Bone marrow (tissue), 2 donors: ENCODE results near the gene INS.

Experiments used
- DNase-seq, 2 donors: peaks; one replicate each; lab custom pipeline; 2025; lab: John Stamatoyannopoulos, UW

Gene INS

DNA sequence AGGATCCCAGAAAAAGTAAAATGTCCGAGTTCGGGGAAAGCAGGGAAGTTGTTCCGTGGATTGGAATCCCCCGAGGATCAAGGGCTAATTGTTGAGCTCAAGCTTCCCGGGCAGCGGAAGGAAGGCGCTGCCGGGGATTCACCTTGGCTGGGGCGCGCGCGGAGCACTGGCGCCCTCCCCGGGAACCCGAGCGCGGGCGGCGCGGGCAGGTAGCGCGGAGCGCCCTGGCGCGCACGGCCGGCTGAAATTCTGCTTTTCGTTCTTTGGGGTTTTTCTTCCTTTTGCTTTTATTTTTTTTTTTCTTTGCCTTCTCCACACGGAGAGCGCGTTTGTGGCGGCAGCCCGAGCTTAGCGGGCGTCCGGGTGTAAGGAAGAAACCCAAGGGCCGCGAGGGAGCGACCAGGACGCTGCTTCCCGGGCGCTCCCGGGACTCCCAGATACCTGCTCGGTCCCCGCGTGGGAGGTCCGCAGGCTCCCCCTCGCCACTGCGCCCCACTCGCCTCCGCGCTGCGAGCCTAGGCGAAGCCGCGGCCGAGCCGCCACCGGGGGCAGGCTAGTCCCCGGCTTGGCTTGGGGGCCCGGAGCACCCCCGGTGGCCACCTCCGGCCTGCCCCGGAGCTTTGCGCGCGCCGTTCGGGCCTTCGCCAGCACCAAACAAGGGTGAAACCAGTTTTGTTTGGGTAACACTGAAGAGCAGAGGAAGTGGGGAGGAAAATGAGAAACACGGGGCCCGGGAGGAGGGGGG is 17.0 kb downstream of the INS start:
- no peak for DNase-seq

DNA sequence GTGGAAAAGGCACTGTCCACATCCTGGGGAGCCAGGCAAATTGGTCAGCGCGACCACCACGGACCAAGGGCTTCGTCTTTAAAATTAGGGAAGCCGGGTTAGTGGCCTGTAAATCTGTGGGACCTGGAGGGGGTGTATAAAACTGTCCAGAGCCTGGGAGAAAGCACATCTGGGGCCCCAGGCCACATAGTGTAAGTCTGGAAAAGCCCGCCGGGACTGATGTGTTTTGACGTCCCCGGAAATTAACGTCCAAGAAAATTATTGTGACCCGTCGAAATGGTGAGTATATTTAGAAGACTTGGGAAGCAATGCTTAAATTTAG is 17.6 kb downstream of the INS start:
- DNase-seq = no peak

DNA sequence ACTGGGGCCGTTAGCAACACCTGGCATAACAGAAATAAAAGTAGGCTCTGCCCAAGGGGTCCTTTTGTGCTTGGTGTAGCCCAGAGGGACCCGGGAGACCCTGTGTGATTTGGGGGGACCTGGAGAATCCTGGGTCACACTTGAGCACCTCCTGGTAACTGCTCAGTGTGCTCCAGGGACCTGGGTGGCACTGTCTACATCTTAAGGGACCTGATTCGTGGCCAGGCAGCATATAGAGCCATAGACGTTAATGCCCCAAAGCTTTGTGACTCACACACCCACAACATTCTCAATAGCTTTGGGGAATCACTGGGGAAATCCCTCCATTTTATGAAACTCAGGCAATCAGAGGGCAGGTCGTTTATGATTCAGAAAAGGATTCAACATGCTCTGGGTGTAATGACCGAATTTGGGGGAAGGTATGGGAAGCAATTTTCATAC is 18.2 kb downstream of the INS start:
- no peak for DNase-seq

DNA sequence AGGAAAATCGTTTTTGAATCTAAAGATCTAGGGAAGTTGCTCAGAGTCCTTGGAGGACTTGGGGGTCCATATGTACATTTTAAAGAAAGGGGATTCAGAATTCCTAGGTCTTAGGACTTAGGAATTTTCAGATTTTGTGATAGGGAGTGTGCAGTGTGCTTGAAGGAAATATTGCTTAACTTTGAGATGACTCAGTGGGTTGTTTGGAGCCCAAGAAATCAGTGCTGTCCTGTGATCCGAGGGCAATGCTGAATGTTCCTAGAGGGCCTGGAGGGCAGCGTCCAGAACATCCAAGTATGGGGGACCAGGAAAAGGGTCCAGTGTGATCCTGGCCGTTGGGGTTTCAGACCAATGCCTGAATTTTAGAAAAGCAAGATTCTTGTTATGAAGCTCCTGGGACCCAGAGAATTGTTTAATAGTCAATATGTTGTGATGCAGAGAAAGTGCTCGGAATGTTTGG is 18.7 kb downstream of the INS start:
- DNase-seq = no peak

DNA sequence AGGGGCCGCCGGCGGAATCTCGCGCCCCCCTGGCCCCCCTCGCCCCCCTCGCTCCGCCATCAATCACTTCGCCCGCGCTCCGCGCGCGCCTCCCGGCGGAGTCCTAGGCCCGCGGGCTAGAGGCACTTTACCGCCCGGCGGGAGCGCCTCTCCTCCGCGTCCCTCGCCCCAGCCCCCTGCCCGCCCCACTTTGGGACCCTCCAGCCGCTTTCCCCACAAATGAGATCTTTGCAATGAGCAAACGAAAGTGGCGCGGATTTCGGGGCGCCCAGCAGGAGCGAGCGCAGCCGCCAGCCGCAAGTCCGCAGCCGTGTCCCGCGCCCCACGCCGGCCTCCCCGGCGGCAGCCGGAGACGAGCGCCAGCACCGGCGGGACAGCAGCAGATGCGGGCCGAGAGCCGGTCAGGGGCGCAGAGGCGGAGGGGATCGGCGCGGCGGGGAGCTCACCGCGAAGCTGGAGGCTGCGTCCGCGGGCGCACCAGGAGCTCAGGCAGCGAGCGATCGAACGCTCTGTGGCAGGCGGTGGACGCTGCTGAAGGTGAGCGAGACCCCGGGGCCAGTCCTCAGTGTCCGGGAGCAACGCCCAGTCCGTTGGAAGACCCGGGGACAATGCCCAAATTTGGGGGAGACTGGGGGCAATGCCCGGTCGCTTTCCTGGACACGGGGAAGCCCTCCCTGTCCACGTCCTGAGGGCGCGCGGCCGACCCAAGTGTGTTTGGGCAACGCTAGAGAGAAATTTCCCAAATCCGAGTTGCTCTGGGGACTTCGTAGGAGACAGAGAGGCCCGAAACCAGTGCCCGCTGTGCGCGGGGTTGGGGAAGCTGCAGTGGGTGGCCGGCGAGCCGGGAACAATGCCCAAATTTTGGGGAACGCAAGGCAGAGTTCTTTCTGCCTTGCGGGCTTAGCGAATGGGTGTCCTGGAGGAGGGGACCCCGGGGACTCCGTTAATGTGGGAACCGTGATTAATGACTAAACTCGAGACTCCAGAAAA is 20.3 kb downstream of the INS start:
- no peak for DNase-seq

DNA sequence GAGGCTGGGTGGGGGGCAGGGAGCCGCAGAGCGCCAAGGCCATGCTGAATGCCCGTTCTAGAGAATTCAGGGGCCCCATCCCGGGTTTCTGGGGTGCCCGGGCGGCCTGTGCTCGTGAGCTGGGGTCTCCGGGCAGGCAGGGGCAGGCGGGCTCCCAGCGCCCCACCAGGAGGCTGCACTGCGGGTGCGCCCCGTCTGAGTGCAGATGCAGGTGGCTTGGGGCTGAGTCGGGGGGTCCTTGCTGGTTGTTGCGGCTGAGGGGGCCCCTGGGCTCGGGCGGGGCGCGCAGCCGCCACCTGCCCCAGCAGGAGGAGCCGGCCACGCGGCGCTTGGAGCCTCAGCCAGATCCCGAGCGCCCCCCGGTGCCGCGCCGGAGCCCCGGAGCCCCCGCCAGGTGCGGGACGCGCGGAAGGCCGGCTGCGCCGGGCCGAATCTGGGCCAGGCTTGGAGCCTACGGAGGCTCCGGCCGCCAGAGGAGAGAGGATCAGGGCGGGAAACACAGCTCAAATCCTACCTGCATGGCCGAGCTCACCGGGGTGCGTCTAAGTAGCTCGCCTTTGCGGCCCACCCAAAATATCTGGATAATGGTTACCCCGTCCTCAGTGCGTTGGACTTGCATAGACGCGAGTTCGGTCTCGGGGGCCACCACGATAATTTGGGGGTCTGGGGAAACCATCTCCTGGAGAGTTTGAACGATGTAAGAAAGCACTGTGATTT is 21.2 kb downstream of the INS start:
- DNase-seq = no peak

DNA sequence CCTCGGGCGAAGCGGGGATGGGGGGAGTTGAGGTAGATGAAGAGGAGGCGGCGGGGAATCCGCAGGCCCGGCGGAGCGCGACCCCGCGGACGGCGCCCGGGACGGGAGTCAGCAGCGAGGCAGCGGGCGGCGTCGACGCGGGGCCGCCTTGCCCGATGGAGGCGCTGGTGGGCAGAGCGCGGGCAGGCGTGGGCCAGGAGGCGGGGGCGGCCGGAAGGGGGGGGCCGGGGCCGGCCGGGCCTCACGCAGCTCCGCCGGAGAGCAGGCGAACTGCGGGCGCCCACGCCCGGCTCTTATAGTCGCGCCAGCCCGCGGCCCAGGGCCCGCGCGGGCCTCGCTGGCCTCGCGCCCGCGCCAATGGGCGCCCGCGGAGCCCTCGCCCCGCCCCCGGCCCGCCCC is 21.9 kb downstream of the INS start, which contains the start of gene IGF2:
Gene IGF2 (minus strand): TSS at position 267 of the 399 bp plus-strand sequence. CDS start 3,866 bp downstream, outside the sequence.
- no peak for DNase-seq

DNA sequence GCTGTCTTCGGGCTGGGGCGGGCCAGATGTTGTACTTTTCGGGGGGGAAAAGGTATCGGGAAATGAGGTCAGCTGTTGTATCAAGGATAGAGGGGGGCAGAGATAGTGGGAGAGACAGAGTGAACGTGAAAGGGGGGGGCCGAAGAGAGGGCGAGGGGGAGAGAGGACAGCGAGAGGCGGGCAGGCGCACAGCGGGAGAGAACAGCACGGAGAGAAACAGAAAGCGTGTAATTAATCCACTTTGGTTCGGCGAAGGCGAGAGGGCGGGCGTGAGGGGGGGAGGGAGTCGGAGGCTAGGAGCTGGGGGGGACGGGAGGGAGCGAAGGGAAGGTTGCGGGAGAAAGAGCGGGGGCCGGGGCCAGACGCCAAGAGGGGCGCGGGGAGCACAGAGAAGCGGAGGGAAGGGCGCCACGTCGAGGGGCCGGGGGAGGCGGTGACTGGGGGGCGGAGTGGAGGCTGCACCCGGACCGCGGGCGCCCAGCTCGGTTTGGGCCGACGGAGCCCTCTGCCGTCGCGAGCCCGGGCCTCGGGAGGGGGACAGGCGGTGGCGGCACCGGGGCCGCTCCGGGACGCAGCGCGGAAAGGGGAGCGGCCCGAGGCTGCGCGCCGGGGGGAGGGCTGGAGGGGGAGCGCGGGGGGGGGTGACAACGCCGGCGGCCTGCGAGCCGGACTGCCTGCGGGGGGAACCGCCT is 22.4 kb downstream of the INS start:
- DNase-seq = no peak

DNA sequence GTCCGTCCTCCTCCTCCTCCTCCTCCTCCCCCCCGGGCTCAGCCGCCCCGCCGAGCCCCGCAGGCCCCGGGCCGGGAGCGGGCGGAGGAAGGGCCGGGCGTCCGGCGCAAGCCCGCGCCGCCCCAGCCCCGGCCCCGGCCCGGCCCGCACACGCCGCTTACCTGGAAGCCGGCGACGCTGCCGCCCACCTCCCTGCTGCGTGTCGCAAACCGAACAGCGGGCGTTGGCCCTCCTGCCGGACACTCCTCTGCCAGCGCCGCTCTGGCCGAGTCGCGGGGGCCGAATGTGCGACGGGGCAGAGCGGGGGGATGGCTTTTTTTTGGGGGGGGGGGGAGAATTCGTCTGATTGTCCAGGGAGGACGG is 23.0 kb downstream of the INS start:
- no peak for DNase-seq

DNA sequence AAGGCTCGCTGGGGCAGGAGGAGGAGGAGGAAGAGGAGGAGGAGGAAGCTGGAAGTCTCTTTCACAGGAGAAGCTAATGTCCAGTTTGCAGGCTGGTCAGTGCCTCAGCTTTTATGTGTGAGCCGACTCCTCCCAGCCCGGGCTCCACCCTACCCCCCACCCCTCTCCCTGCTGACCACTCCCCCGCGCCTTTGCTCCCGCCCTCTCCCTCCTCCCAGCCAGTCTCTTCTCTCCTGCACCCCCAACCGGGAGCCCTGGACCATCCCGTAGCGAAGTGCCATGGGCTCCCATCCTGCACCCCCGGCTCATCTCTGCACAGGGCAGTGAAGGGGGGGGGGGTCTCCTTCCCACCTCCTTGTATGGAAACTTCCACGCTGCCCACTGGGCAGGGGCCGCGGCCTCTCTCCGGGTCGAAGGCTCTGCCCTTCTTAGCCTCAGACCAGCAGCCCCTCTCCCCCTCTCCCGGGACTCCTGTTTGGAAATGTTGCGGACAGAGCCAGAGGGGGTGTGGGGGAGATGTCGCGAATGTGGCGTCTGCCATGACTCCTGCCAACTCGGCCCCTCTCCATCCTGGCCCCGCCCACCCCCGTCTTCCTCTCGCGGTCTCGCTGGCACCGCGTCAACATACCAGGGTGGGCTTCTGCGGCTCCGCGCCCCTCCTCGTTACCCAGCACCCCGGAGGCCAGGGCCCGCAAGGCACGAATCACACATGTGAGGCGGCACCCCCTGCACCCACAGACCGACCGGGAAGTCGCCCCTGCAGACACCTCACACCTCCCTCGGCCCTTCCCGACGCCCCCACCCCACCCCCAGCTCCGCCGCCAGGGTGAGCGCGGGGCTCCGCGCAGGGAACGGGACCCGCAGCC is 23.6 kb downstream of the INS start:
- DNase-seq = no peak

DNA sequence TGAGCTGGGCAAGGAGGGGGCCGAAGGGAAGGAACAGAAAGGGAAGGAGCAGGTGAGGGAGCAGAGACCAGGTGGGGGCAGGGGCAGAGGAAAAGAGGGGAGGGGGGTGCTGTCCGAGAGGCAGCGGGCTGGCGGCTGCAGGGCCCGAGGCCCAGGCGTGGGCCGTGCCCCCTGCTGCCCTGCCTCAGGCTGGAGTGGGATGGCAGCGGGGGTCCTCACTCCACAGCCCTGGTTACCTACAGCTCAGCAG is 24.1 kb downstream of the INS start:
- no peak for DNase-seq

DNA sequence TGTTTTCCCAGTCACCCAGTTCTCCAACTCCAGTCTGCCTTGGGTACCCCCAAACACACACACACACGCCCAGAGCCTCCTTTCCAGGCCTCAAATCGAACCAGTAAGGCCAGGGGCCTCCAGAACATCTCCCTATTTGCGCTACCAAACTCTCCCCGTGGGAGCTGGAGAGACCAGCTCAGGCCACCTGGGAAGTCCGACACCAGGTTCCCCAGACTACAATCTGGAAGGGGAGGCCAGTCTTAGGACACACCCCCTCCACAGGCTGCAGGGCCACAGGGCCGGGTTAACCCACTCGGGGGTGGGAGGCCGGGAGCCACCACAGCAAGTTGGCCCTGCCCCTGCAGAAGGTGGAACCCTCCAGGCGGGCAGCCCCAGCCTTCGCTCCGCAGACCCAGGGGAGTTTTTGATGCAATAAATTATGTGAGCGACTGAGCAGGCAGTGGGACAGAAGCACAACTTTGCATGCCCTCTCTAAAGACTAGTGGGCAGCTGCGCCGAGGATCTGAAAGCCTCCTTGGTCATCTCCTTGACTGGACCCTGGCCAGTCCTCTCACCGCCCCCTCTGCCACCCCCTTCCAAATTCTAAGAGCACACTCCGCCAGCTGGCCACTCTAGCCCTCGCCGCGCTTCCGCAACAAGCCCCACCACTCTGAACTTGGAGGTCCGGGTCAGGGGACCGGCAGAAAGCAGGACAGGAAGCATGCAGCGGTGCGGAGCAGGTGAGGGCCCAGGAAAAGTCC is 24.6 kb downstream of the INS start:
- no peak for DNase-seq

DNA sequence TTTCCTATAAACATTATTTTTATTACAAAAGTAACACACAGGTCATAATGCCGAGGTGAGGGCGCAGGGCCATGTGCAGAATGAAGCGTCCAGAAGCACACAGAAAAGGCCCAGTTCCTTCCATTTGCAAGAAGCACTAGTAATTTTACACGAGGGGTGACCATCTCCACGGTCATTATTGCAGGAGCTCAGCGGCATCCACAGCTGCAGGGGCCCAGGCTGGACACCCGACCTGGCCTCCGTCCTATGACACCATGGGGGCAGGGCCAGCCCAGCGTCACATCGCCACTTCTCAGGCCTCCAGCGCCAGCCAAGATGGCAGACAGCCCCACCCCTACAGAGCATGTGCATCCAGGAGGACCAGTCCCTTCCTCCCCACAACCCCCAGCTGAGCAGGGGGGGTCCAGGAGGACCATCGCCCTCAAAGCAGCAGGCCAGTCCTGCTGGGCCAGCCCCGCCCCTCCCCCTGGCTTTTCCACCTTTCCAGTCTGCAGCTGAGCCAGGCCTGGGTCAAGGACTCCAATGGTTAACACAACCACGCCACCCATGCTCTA is 25.3 kb downstream of the INS start:
- no peak for DNase-seq

DNA sequence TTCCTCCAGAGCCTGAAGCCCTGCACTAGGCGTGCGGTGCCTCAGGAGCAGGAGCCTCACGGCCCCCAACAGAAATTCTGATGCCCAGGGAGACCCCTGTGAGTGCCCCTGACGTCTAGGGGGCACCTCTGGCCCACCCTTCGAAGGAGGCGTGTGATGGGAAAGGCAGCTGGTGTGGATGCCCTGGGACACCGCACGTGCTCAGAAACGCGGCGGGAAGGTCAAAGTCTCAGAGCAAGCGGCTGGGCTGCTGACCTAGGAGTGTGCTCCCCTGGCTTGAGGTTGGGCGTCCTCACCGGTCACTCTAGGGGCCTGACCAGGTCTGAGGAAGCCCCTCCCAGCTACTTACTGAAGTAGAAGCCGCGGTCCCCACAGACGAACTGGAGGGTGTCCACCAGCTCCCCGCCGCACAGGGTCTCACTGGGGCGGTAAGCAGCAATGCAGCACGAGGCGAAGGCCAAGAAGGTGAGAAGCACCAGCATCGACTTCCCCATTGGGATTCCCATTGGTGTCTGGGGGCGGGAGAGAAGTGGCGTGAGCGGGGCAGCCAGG is 25.9 kb downstream of the INS start:
- DNase-seq = no peak

DNA sequence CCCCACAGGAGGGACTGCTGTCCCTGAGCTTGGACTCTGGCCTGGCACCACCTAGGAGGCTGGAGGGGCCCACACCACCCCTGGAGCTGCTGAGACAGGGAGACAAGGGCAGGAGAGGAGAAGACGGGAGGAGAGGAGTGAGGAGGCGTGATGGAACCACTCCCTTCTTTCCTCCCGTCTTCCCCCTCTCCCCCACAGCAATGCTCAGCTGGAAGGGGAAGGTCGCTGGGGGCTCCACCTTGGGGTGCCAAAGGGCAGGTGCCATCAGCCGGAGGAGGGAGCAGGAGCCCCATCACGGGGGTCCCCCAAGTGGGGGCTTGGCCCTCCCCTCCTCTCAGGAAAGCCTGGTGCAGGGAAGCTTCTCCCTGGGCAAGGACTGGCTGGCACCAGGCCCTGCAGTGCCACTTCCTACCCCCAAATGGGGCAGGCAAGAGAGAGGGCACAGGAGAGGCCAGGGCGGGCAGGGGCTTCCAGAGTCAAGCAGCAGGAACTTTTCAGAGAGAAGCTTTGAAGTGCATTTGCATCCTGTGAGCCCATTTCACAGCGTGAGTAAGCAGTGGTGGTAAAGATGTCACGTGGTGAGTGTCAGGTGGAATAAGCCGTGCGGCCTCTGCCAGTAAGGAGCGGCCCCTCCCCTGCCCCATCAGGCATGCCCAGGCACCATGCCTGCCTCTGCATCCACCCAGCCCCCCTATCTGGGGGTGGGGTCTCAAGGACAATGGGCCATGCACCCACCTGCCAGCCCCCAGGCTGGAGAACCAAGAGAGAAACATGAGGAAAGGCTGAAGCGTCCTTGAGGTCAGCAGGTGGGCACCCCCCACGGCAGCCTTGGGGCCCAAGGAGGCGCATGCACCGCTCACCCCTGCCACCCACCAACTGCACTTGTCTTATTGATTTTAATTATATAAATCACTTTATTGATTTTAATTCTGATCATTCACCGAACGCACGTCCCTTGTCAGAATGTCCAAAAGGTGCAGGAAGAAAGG is 26.7 kb downstream of the INS start:
- DNase-seq = no peak

DNA sequence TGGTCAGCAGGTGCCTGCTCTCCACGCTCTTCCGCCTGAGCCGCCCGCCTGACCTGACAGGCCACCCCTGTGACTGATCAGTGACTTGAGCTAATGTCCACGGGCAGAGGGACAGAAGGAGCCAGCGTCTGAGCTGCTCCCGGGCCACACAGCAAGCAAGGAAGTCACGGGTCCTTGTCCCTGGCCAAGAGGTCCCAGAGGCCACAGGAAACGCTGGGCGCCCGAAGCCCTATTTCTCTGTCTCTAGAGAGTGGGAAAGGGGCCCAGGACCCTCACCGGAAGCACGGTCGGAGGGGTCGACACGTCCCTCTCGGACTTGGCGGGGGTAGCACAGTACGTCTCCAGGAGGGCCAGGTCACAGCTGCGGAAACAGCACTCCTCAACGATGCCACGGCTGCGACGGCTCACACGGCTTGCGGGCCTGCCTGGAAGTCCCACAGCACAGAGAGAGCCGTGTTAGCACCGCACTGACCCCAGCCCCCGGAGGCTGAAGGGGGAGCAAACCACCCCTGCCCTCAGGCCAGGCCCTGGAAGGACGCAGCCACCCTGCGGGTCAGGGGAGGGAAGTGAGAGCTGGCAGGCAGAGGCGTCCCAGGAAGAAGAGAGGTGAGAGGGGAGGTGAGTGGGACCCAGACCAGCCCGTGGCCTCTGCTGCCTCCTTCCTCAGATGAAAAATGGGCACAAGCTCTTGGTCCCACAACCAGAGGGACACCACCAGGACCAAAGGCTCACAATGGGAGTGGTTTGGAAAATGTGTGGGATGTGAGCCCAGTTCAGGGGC is 27.6 kb downstream of the INS start:
- DNase-seq = no peak

DNA sequence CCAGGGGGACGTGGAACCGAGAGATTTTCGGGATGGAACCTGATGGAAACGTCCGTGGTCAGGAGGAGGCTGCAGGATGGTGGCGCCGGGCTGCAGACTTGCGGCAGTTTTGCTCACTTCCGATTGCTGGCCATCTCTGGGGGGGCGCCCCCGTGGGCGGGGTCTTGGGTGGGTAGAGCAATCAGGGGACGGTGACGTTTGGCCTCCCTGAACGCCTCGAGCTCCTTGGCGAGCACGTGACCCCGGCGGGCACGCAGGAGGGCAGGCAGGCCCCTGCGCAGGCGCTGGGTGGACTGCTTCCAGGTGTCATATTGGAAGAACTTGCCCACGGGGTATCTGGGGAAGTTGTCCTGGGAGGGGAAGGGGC is 28.2 kb downstream of the INS start:
- no peak for DNase-seq

DNA sequence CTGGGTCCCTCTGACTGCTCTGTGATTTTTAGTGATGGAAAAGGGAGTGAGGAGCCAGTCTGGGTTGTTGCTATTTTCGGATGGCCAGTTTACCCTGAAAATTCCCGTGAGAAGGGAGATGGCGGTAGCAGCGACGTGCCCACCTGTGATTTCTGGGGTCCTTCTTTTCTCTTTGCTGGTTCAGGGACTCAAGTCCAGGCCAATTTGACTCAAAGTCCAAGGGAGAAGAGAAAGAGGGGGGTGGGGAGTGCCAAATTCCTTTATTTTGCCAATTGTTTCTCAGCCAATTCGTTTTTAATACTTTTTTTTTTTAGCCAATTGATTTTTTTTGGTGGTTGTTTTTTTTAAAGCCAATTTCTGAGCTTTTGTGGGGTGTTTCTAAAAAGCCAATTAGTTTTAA is 28.8 kb downstream of the INS start:
- no peak for DNase-seq
